Endodermal cell (in vitro differentiated cells): ENCODE results near the gene FYB2. TPM values are rescaled to one million over a fixed set of nuclear protein-coding genes. Genes with fewer than 3 reads are reported as not detected.

ENCODE experiments used
- DNase-seq: peaks from one replicate; pipeline ENCODE4 v3.0.0-alpha.2; 2017
- H3K27ac ChIP-seq: 2 replicates; pipeline ENCODE4 v1.5.1; 2013; ENCODE audit warnings: mild to moderate bottlenecking, low read depth, low read length, moderate library complexity
- H3K27me3 ChIP-seq: 2 replicates; pipeline ENCODE4 v1.6.1; 2013; ENCODE audit warnings: mild to moderate bottlenecking, low read length, moderate library complexity; ENCODE audit not compliant: insufficient read depth, control insufficient read depth, poor library complexity, severe bottlenecking
- H3K36me3 ChIP-seq: 2 replicates; pipeline ENCODE4 v1.7.0; 2013; ENCODE audit warnings: mild to moderate bottlenecking, low read length, moderate library complexity; ENCODE audit not compliant: control insufficient read depth, insufficient read depth
- H3K4me1 ChIP-seq: one replicate; pipeline ENCODE4 v1.7.0; 2013; ENCODE audit warnings: low read length; ENCODE audit not compliant: control insufficient read depth, insufficient read depth
- H3K4me3 ChIP-seq: 2 replicates; pipeline ENCODE4 v1.5.1; 2013; ENCODE audit warnings: mild to moderate bottlenecking, low read length, moderate library complexity
- H3K9ac ChIP-seq: 2 replicates; pipeline ENCODE4 v1.6.1; 2013; ENCODE audit warnings: mild to moderate bottlenecking, low read length, moderate library complexity; ENCODE audit not compliant: poor library complexity, severe bottlenecking; ENCODE audit errors: extremely low read depth
- H3K9me3 ChIP-seq: 2 replicates; pipeline ENCODE4 v1.6.1; 2013; ENCODE audit warnings: mild to moderate bottlenecking, low read length, moderate library complexity; ENCODE audit not compliant: control insufficient read depth
- H3K27ac Mint-ChIP-seq: 2 replicates; pipeline ENCODE4 v1.8.0; 2020; ENCODE audit warnings: mixed read lengths
- H3K27me3 Mint-ChIP-seq: 2 replicates; pipeline ENCODE4 v1.8.0; 2021; ENCODE audit warnings: mild to moderate bottlenecking, mixed read lengths; ENCODE audit not compliant: insufficient read depth
- H3K36me3 Mint-ChIP-seq: 2 replicates; pipeline ENCODE4 v1.8.0; 2020; ENCODE audit warnings: low read depth, mixed read lengths
- H3K4me1 Mint-ChIP-seq: 2 replicates; pipeline ENCODE4 v1.8.0; 2020; ENCODE audit warnings: mixed read lengths
- H3K4me3 Mint-ChIP-seq: 2 replicates; pipeline ENCODE4 v1.8.0; 2020; ENCODE audit warnings: mild to moderate bottlenecking, moderate library complexity, mixed read lengths
- H3K9me3 Mint-ChIP-seq: 2 replicates; pipeline ENCODE4 v1.8.0; 2020; ENCODE audit warnings: mild to moderate bottlenecking, mixed read lengths
- CTCF ChIP-seq: fragments of 200-600 bp; sonication (generic); conservative IDR thresholded peaks from 2 replicates; pipeline ENCODE4 v1.5.0; 2021; ENCODE audit warnings: antibody characterized with exemption, mild to moderate bottlenecking
- WGBS, 2 experiments: methylation state at CpG; one replicate each; pipeline versions ENCODE4 v1.1.5 to v1.1.7; 2013; ENCODE audit warnings: missing lambda C conversion rate in 2 of 2, mixed read lengths in 1 of 2; ENCODE audit not compliant: insufficient coverage in 1 of 2, insufficient read length in 1 of 2; 5-methylcytosine and 5-hydroxymethylcytosine counted together
- long read RNA-seq, 4 experiments: library from polyadenylated mRNA in 2 of 4; library from RNA in 1 of 4; library from capped mRNA in 1 of 4; stranded (forward) in 3 of 4; unstranded in 1 of 4; transcript quantifications; one replicate each; pipeline ENCODE4 v2.0.0, GENCODE V29; 2020 to 2021; ENCODE audit warnings: inconsistent platforms in 1 of 4
- polyA plus RNA-seq, 2 experiments: library from polyadenylated mRNA; stranded (reverse); fragments of 50-300 nt; gene quantifications; one replicate each; pipeline ENCODE4 v1.2.3, GENCODE V29; 2013
- total RNA-seq, 2 donors: library from RNA; stranded (reverse); fragmentation: NEBNext Ultra II Directional in 1 of 2; extraction: Animal tissue kit (Norgen Biotek cat#: 25700) in 1 of 2; gene quantifications; 2 replicates in 1 of 2; 3 replicates in 1 of 2; pipeline ENCODE4 v1.2.1, GENCODE V29; 2021

The FYB2 gene
- 10 to 100 TPM in 1 of 2 donors, 1 to 10 TPM in 1; 8.2 to 12.0 TPM for total RNA-seq
- 2.1 TPM for polyA plus RNA-seq (2013, experiment 1 of 2)
- polyA plus RNA-seq (2013, experiment 2 of 2): 2.1 TPM
- long read RNA-seq, experiment 1, partial matches to known transcripts: 1 of 3 reads
- long read RNA-seq, experiment 1, other reads (novel, unspliced or antisense): 2 of 3 reads
- long read RNA-seq, experiment 2, partial matches to known transcripts: 1 of 18 reads
- long read RNA-seq, experiment 2, other reads (novel, unspliced or antisense): 13 of 18 reads
- long read RNA-seq, experiment 3, partial matches to known transcripts: 6 of 17 reads
- long read RNA-seq, experiment 3, other reads (novel, unspliced or antisense): 11 of 17 reads
- long read RNA-seq, experiment 4, partial matches to known transcripts: 3 of 13 reads
- long read RNA-seq, experiment 4, other reads (novel, unspliced or antisense): 10 of 13 reads

DNA sequence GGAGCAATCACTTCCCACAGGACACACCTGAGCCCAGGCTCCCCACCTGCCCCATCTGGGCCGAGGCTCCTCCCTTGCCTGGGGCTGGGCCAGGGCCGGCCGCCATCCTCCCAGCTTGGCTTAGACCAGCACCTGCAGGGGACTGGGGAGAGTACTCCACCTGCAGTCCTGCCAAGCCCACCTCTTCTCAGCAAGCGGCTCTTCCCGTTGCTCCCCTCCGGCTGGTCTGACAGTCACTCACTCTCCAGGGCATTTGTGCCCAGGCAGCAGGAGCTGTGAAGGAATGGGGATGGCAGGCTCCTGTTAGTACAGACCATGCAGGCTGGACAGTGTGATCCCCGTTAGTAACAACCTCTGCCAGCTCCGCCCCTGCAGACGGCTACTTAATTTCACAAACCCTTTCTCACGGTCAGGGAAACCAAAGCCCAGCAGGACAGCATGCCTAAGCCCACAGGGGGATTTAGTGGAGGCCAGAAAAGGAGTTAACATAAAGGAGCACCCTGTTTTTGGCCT is at the start of gene FYB2:
FYB2 (minus strand) TSS at position 18 of the 513 bp plus-strand sequence. CDS start 114 bp downstream, outside the sequence.
- peaks cover 13% of the 10 kb centered on the region for H3K9me3 ChIP-seq
- peak within 1 kb of the TSS; percentile 87 for H3K27ac Mint-ChIP-seq

DNA sequence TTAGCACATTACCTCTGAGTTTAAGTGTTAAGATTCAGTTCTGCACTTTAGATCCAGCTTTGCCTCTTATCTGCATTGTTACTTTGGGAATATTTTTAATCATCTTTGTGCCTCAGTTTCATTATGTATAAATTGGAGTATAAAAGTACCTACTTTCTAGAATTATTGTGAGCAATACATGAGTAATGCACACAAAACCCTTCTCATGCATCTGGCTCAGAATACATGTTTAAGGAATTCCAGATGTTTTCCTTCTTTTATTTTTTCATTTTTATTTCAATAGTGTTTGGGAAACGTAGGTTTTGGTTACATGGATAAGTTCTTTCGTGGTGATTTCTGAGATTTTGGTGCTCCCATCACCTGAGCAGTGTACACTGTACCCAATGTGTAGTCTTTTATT is 49.6 kb upstream of the FYB2 start:
- peaks cover 14% of the 10 kb centered on the region for H3K9me3 Mint-ChIP-seq
- TF ChIP-seq CTCF: no peak
- H3K4me3 ChIP-seq: no peak overlapping the region
- H3K4me3 Mint-ChIP-seq: no peak overlapping the region
- H3K9me3 ChIP-seq: peaks cover 12% of the 10 kb centered on the region
- H3K27ac Mint-ChIP-seq: no peak overlapping the region
- H3K9ac ChIP-seq: no peak overlapping the region
- H3K27ac ChIP-seq: no peak overlapping the region
- peaks cover 8% of the 10 kb centered on the region for H3K4me1 Mint-ChIP-seq
- peaks cover 30% of the 10 kb centered on the region for H3K27me3 Mint-ChIP-seq
- no peak for DNase-seq
- H3K27me3 ChIP-seq: peaks cover 11% of the 10 kb centered on the region
- WGBS, 2 experiments: 100% methylated on average over 2 of the region's 2 CpGs; no CpG with 5 or more reads in 1 of the 2 experiments
- no peaks in the 10 kb centered on the region for H3K4me1 ChIP-seq
- no peaks in the 10 kb centered on the region for H3K36me3 Mint-ChIP-seq
- no peaks in the 10 kb centered on the region for H3K36me3 ChIP-seq

More for the DNA sequence above, at the start of gene FYB2:
- Mint-ChIP-seq H3K9me3 (peaks cover 11% of the 10 kb centered on the region), H3K4me1 (peaks cover 43% of the 10 kb centered on the region), H3K4me3 (peak within 1 kb of the TSS; percentile 45), H3K36me3 (peaks cover 7% of the 10 kb centered on the region), H3K27me3 (peaks cover 17% of the 10 kb centered on the region)
- Histone ChIP-seq H3K27me3 (no peaks in the 10 kb centered on the region), H3K27ac (peak within 1 kb of the TSS; percentile 47), H3K9ac (peak within 1 kb of the TSS; percentile 27), H3K36me3 (no peaks in the 10 kb centered on the region), H3K4me3 (peak within 1 kb of the TSS; percentile 58), H3K4me1 (peaks cover 34% of the 10 kb centered on the region)
- peak; percentile 94 for DNase-seq
- 10 to 37% methylated on average over 2 to 10 of the region's 10 CpGs for WGBS, 2 experiments
- TF ChIP-seq CTCF: peak; percentile 27

DNA sequence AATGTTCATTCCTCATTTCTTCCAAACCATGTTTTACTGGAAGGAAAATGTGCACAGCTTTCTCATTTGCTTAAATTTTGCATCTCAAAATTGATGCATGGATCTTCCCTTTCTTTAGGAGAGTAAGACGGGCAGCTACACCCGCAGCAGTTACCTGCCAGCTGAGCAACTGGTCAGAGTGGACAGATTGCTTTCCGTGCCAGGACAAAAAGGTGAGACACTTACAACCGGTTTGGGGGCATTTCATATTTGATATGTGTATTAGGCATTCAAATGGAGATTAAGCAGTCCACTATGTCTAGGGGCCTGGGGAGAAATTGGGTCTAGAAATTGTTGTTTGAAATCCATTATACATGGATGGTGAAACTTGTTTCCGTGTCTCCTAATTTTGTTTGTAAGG is 48.3 kb upstream of the FYB2 start:
- H3K27ac Mint-ChIP-seq: no peak overlapping the region
- Histone ChIP-seq H3K27ac (no peak overlapping the region), H3K4me3 (no peak overlapping the region), H3K36me3 (no peaks in the 10 kb centered on the region), H3K9me3 (peaks cover 12% of the 10 kb centered on the region), H3K4me1 (peaks cover 5% of the 10 kb centered on the region), H3K27me3 (peaks cover 5% of the 10 kb centered on the region), H3K9ac (no peak overlapping the region)
- WGBS, 2 experiments: 86 to 91% methylated on average over 4 to 5 of the region's 5 CpGs
- TF ChIP-seq CTCF: no peak
- H3K4me3 Mint-ChIP-seq: no peak overlapping the region
- peaks cover 12% of the 10 kb centered on the region for H3K4me1 Mint-ChIP-seq
- H3K36me3 Mint-ChIP-seq: no peaks in the 10 kb centered on the region
- H3K9me3 Mint-ChIP-seq: peaks cover 14% of the 10 kb centered on the region
- H3K27me3 Mint-ChIP-seq: peaks cover 23% of the 10 kb centered on the region
- DNase-seq: no peak
